T-helper 2 cell (primary cell): Measurements from ENCODE around the gene PPP6R3.

Experiments
- DNase-seq, 5 experiments: peaks; one replicate each; pipeline versions ENCODE4 v3.0.0 to v3.0.0-alpha.2; 2012 to 2022

The PPP6R3 gene

GRCh38 chr11:68654978-68655377 lies 194.4 kb downstream of the PPP6R3 start:
- DNase-seq, result no peak

- no peak for DNase-seq
Measured at GRCh38 chr11:68655406-68655805, 194.9 kb downstream of the PPP6R3 start.

GRCh38 chr11:68655806-68656205 lies 195.3 kb downstream of the PPP6R3 start:
- DNase-seq, result no peak

GRCh38 chr11:68657021-68657780 lies 196.6 kb downstream of the PPP6R3 start:
- no peak for DNase-seq

- no peak for DNase-seq
Measured at GRCh38 chr11:68658097-68658496, 197.5 kb downstream of the PPP6R3 start.

- no peak for DNase-seq
Measured at GRCh38 chr11:68658661-68659060, 198.1 kb downstream of the PPP6R3 start.

- DNase-seq, result no peak
Measured at GRCh38 chr11:68659158-68659921, 198.8 kb downstream of the PPP6R3 start.

GRCh38 chr11:68660066-68660810 lies 199.7 kb downstream of the PPP6R3 start:
- DNase-seq, result no peak

GRCh38 chr11:68661014-68661413 lies 200.5 kb downstream of the PPP6R3 start:
- no peak for DNase-seq

- DNase-seq, result no peak
Measured at GRCh38 chr11:68661697-68662603, 201.4 kb downstream of the PPP6R3 start.

GRCh38 chr11:68663482-68664010 lies 203.0 kb downstream of the PPP6R3 start:
- no peak for DNase-seq

GRCh38 chr11:68664141-68664540 lies 203.6 kb downstream of the PPP6R3 start:
- no peak for DNase-seq

- no peak for DNase-seq
Measured at GRCh38 chr11:68664906-68665305, 204.4 kb downstream of the PPP6R3 start.
